B cell (primary cell): ENCODE measurements around the gene ABHD16A.

ENCODE experiments used
- CTCF ChIP-seq: fragments of 200-600 bp; IDR thresholded peaks from one replicate; pipeline ENCODE4 v1.8.0; 2022; ENCODE audit warnings: antibody characterized with exemption, mild to moderate bottlenecking
- EZH2 ChIP-seq: IDR thresholded peaks from 2 replicates; pipeline ENCODE4 v1.6.1; 2012; ENCODE audit warnings: borderline replicate concordance, low read depth, mild to moderate bottlenecking, moderate library complexity, low read length; ENCODE audit not compliant: insufficient read depth, poor library complexity, severe bottlenecking

- TF ChIP-seq CTCF: no peak
- no peak for TF ChIP-seq EZH2
Observed at GRCh38 chr6:31750411-31751022, 47.4 kb upstream of the ABHD16A start.
